ENCODE data around the gene KRT3. TPM values are rescaled to one million over a fixed set of nuclear protein-coding genes. Genes with fewer than 3 reads are reported as not detected.

KRT3 gene
- total and polyA plus RNA-seq, 10 donors = not detected

DNA sequence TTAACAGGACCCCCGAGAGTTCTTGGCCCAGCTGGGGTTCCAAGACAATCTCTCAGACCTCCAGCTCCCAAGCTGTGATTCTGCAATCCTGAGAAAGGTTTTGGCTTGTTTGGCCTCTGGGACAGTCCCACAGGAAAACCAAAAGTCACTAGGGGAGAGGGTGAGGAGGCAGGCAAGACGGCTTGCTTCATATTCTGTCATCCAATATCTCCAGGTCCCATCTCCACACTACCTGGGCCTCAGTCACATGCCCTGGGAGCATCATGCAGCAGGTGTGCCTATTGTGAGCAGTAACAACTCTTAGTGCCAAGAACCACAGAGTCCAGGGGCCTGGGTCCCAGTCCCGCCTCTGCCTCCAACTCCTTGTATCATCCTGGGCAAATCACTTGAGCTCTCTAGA is 36.5 kb upstream of the KRT3 start:
- Histone ChIP-seq H3K4me1 (peaks cover 0 to 14% (median 0%) of the 10 kb centered on the region in 6 donors), H3K27me3 (replicated peaks in 1 of 7) (peaks cover 0 to 8% (median 0%) of the 10 kb centered on the region in 7 donors), H3K36me3 (no peaks in the 10 kb centered on the region), H3K4me3 (no peak overlapping the region), H3K27ac (no peak overlapping the region), H3K9me3 (no peaks in the 10 kb centered on the region)
- intact Hi-C loops (cut with DNase I; ENCODE audit: low total_unique reads) = no loop called here
- 71 to 83% (median 74%) methylated on average over 3 of the region's 3 CpGs for WGBS, 5 donors
- TF ChIP-seq POLR2A (IDR thresholded peaks at IDR 0.05) (no peak), POLR2AphosphoS5 (IDR thresholded peaks at IDR 0.05) (no peak)
- DNase-seq = peak; percentile 20

DNA sequence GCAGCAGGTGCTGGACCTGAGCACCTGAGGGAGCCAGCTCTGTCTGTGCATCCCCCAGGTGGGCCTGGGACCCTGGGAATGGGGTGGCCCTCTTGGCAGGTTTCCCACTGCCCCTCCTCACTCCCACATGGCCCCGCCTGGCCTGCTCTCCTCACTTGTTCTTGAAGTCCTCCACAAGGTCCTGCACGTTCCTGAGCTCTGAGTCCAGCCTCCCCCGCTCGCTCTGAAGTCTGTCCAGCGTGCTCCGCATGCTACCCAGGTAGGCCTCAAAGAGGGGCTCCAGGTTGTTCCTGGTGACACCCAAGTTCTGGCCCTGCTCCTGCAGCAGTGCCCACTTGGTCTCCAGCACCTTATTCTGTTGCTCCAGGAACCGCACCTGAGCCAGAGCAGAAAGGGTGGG is 35.3 kb upstream of the KRT3 start:
- Histone ChIP-seq H3K9me3 (no peaks in the 10 kb centered on the region), H3K27me3 (replicated peaks in 1 of 7) (no peaks in the 10 kb centered on the region), H3K27ac (no peak overlapping the region), H3K4me3 (no peak overlapping the region), H3K36me3 (no peaks in the 10 kb centered on the region), H3K4me1 (peaks cover 0 to 9% (median 0%) of the 10 kb centered on the region in 6 donors)
- DNase-seq = peak; percentile 69
- intact Hi-C loops (cut with DNase I; ENCODE audit: low total_unique reads) = no loop called here
- 80 to 93% (median 91%) methylated on average over 6 to 7 of the region's 7 CpGs for WGBS, 5 donors
- TF ChIP-seq POLR2AphosphoS5 (IDR thresholded peaks at IDR 0.05) (no peak), POLR2A (IDR thresholded peaks at IDR 0.05) (no peak)
- TF ChIP-seq, protein P1, sequence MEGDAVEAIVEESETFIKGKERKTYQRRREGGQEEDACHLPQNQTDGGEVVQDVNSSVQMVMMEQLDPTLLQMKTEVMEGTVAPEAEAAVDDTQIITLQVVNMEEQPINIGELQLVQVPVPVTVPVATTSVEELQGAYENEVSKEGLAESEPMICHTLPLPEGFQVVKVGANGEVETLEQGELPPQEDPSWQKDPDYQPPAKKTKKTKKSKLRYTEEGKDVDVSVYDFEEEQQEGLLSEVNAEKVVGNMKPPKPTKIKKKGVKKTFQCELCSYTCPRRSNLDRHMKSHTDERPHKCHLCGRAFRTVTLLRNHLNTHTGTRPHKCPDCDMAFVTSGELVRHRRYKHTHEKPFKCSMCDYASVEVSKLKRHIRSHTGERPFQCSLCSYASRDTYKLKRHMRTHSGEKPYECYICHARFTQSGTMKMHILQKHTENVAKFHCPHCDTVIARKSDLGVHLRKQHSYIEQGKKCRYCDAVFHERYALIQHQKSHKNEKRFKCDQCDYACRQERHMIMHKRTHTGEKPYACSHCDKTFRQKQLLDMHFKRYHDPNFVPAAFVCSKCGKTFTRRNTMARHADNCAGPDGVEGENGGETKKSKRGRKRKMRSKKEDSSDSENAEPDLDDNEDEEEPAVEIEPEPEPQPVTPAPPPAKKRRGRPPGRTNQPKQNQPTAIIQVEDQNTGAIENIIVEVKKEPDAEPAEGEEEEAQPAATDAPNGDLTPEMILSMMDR (IDR thresholded peaks at IDR 0.05 in 8 of 11, conservative IDR thresholded peaks at IDR 0.05 in 3 of 11) = no peak

DNA sequence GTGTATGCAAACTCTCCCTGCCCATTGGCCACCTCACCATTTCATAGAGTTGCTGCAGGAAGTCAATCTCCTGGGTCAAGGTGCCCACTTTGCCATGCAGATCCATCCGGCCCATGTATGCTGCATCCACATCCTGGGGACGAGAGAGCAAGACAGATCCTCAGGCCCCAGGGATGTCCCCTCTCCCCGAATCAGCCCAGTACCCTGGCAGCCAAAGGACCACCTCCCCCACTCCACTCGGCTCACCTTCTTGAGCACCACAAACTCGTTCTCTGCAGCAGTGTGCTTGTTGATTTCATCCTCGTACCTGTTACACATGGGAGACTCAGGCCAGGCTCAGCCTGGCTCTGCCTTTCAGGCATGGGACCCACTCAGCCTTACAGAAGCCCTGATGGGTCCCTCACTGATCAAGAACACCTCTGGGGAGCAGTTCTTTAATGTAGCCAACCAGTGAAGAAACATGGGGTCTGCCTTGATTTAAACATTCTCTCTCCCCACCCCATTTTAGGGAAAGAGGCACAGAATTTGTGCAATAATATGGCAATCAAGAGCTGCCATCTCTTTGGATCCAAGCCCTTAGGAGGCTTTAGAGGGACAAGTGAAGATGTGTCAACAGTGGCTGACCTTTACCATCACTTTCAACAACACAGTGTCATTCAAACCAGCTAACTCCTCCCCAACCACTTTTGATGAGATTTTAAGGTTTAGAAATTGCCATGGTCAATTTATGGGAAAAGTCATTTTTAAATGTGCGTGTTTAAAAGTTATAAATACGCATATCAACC is 34.3 kb upstream of the KRT3 start:
- peak; percentile 30 for DNase-seq
- Histone ChIP-seq H3K4me1 (no peaks in the 10 kb centered on the region), H3K9me3 (no peaks in the 10 kb centered on the region), H3K27me3 (replicated peaks in 1 of 7) (no peaks in the 10 kb centered on the region), H3K4me3 (no peak overlapping the region), H3K36me3 (no peaks in the 10 kb centered on the region), H3K27ac (no peak overlapping the region)
- WGBS, 5 donors = 75 to 84% (median 81%) methylated on average over 8 of the region's 8 CpGs
- intact Hi-C loops (cut with DNase I; ENCODE audit: low total_unique reads) = no loop called here
- TF ChIP-seq POLR2AphosphoS5 (IDR thresholded peaks at IDR 0.05) (no peak), POLR2A (IDR thresholded peaks at IDR 0.05) (no peak)
- TF ChIP-seq, protein P1 (IDR thresholded peaks at IDR 0.05 in 8 of 11, conservative IDR thresholded peaks at IDR 0.05 in 3 of 11) = no peak

DNA sequence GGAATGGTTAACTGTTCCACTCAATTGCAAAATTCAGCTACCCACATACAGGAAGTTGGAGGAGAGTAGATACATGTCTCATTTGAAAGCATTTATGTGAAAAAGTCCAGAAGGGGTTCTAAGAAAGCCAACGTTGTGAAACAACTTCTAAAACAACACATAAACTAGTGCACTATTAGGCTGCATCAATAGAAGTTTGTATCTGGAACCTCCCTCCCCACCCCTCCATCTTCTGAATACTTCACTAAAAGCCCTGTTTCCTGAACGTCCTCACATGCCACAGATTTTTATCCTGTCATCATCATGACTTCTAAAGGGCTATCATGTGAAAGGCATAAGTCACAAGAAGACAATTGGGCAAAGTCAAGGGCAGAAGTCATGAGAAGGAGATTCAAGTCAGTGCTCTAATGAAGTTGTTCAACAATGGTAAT is 32.7 kb upstream of the KRT3 start:
- no peak for TF ChIP-seq POLR2AphosphoS5 (IDR thresholded peaks at IDR 0.05)
- no peak for TF ChIP-seq POLR2A (IDR thresholded peaks at IDR 0.05)
- TF ChIP-seq, protein P1 (IDR thresholded peaks at IDR 0.05 in 8 of 11, conservative IDR thresholded peaks at IDR 0.05 in 3 of 11) = no peak
- Histone ChIP-seq H3K4me1 (no peaks in the 10 kb centered on the region), H3K36me3 (no peaks in the 10 kb centered on the region), H3K27me3 (replicated peaks in 1 of 7) (no peaks in the 10 kb centered on the region), H3K9me3 (no peaks in the 10 kb centered on the region), H3K27ac (peak overlapping the region in 5 of 8 donors; percentile 24 to 56 (median 33)), H3K4me3 (no peak overlapping the region)
- WGBS, 5 donors = 5 to 25% (median 13%) methylated on average over 2 of the region's 2 CpGs
- no peak for DNase-seq
- intact Hi-C loops (cut with DNase I; ENCODE audit: low total_unique reads) = no loop called here

Data from spleen (tissue), 11 donors.